H9 (cell line): Measurements from ENCODE around the gene GBP5. TPM values are rescaled to one million over a fixed set of nuclear protein-coding genes. Genes with fewer than 3 reads are reported as not detected.

Source experiments
- DNase-seq: peaks from one replicate; pipeline ENCODE4 v3.0.0-alpha.2; 2017
- H2AFZ ChIP-seq: one replicate; pipeline ENCODE4 v1.6.1; 2013; ENCODE audit warnings: mild to moderate bottlenecking, low read length, control low read depth, moderate library complexity
- H2AK5ac ChIP-seq: 2 replicates; pipeline ENCODE4 v1.6.1; 2013; ENCODE audit warnings: low read length, control low read depth, mixed read lengths; ENCODE audit not compliant: insufficient read length
- H2BK120ac ChIP-seq: one replicate; pipeline ENCODE4 v1.6.1; 2013; ENCODE audit warnings: low read depth, mild to moderate bottlenecking, low read length, control low read depth, inconsistent platforms; ENCODE audit not compliant: poor library complexity, severe bottlenecking
- H2BK12ac ChIP-seq: 2 replicates; pipeline ENCODE4 v1.6.1; 2013; ENCODE audit warnings: low read length, control low read depth, mixed read lengths, low read depth; ENCODE audit not compliant: insufficient read length
- H2BK15ac ChIP-seq: 2 replicates; pipeline ENCODE4 v1.6.1; 2013; ENCODE audit warnings: low read depth, low read length, control low read depth
- H2BK20ac ChIP-seq: one replicate; pipeline ENCODE4 v1.6.1; 2013; ENCODE audit warnings: low read depth, mild to moderate bottlenecking, low read length, control low read depth, inconsistent platforms; ENCODE audit not compliant: poor library complexity, severe bottlenecking
- H2BK5ac ChIP-seq: 2 replicates; pipeline ENCODE4 v1.6.1; 2013; ENCODE audit warnings: low read length, control low read depth, mixed read lengths; ENCODE audit not compliant: insufficient read length
- H3K14ac ChIP-seq: 2 replicates; pipeline ENCODE4 v1.6.1; 2013; ENCODE audit warnings: low read length, control low read depth; ENCODE audit not compliant: insufficient read depth
- H3K18ac ChIP-seq: 2 replicates; pipeline ENCODE4 v1.6.1; 2013; ENCODE audit warnings: low read depth, mild to moderate bottlenecking, mixed read lengths, low read length, control low read depth; ENCODE audit not compliant: insufficient read length
- H3K23ac ChIP-seq: 2 replicates; pipeline ENCODE4 v1.6.1; 2013; ENCODE audit warnings: low read length, control low read depth, mixed read lengths, low read depth; ENCODE audit not compliant: insufficient read length
- H3K23me2 ChIP-seq: 2 replicates; pipeline ENCODE4 v1.6.1; 2013; ENCODE audit warnings: low read depth, mild to moderate bottlenecking, mixed read lengths, low read length, control low read depth; ENCODE audit not compliant: insufficient read length, poor library complexity, severe bottlenecking
- H3K27ac ChIP-seq: 2 replicates; pipeline ENCODE4 v1.5.1; 2013; ENCODE audit warnings: low read length, control low read depth, mixed read lengths, low read depth; ENCODE audit not compliant: insufficient read length
- H3K27me3 ChIP-seq: 2 replicates; pipeline ENCODE4 v1.6.1; 2013; ENCODE audit warnings: low read length, control low read depth, inconsistent platforms; ENCODE audit not compliant: insufficient read depth
- H3K4ac ChIP-seq: 2 replicates; pipeline ENCODE4 v1.6.1; 2013; ENCODE audit warnings: low read depth, mild to moderate bottlenecking, control low read depth, inconsistent platforms, low read length, moderate library complexity
- H3K4me1 ChIP-seq: 2 replicates; pipeline ENCODE4 v1.6.1; 2013; ENCODE audit warnings: low read length, control low read depth, inconsistent platforms; ENCODE audit not compliant: insufficient read depth
- H3K4me2 ChIP-seq: 2 replicates; pipeline ENCODE4 v1.6.1; 2013; ENCODE audit warnings: low read length, control low read depth, mixed read lengths; ENCODE audit not compliant: insufficient read length, insufficient read depth
- H3K56ac ChIP-seq: 2 replicates; pipeline ENCODE4 v1.6.1; 2013; ENCODE audit warnings: low read depth, mild to moderate bottlenecking, mixed read lengths, low read length, control low read depth; ENCODE audit not compliant: insufficient read length
- H3K79me1 ChIP-seq: 2 replicates; pipeline ENCODE4 v1.6.1; 2013; ENCODE audit warnings: low read depth, mild to moderate bottlenecking, moderate library complexity, low read length, control low read depth, inconsistent platforms; ENCODE audit not compliant: insufficient read depth, poor library complexity, severe bottlenecking
- H3K79me2 ChIP-seq: 2 replicates; pipeline ENCODE4 v1.6.1; 2013; ENCODE audit warnings: low read length, control low read depth, inconsistent platforms; ENCODE audit not compliant: insufficient read depth
- H3K9ac ChIP-seq: 2 replicates; pipeline ENCODE4 v1.6.1; 2013; ENCODE audit warnings: low read length, control low read depth, mixed read lengths; ENCODE audit not compliant: insufficient read length; ENCODE audit errors: extremely low read depth
- H3K9me3 ChIP-seq: one replicate; pipeline ENCODE4 v1.6.1; 2013; ENCODE audit warnings: low read depth, low read length, inconsistent platforms; ENCODE audit not compliant: control insufficient read depth
- H3T11ph ChIP-seq: one replicate; pipeline ENCODE4 v1.6.1; 2013; ENCODE audit warnings: mild to moderate bottlenecking, low read length, control low read depth, inconsistent platforms
- H4K20me1 ChIP-seq: one replicate; pipeline ENCODE4 v1.6.1; 2013; ENCODE audit not compliant: control insufficient read depth, insufficient read length, insufficient read depth
- H4K5ac ChIP-seq: 2 replicates; pipeline ENCODE4 v1.6.1; 2013; ENCODE audit warnings: low read depth, mild to moderate bottlenecking, mixed read lengths, low read length, control low read depth; ENCODE audit not compliant: insufficient read length
- H4K8ac ChIP-seq: replicated peaks from 2 replicates; pipeline ENCODE4 v1.6.1; 2013; ENCODE audit warnings: low read length, control low read depth, mixed read lengths, low read depth; ENCODE audit not compliant: insufficient read length
- H4K91ac ChIP-seq: 2 replicates; pipeline ENCODE4 v1.6.1; 2013; ENCODE audit warnings: low read depth, mild to moderate bottlenecking, moderate library complexity, mixed read lengths, low read length, control low read depth; ENCODE audit not compliant: insufficient read length
- H3K27ac Mint-ChIP-seq, 3 experiments: 2 replicates in 2 of 3; 3 replicates in 1 of 3; pipeline ENCODE4 v1.8.0; 2020 to 2021; ENCODE audit warnings: mixed read lengths in 3 of 3, mild to moderate bottlenecking in 1 of 3, moderate library complexity in 1 of 3
- H3K27me3 Mint-ChIP-seq: 2 replicates; pipeline ENCODE4 v1.8.0; 2021; ENCODE audit warnings: low read depth, mild to moderate bottlenecking, moderate library complexity, mixed read lengths
- H3K36me3 Mint-ChIP-seq, 3 experiments: 2 replicates in 2 of 3; 3 replicates in 1 of 3; pipeline ENCODE4 v1.8.0; 2020 to 2021; ENCODE audit warnings: low read depth in 3 of 3, mixed read lengths in 3 of 3; ENCODE audit not compliant: insufficient read depth in 1 of 3
- H3K4me1 Mint-ChIP-seq, 2 experiments: 2 replicates each; pipeline ENCODE4 v1.8.0; 2020; ENCODE audit warnings: mixed read lengths in 2 of 2
- H3K4me3 Mint-ChIP-seq, 2 experiments: 2 replicates in 1 of 2; 3 replicates in 1 of 2; pipeline ENCODE4 v1.8.0; 2020 to 2021; ENCODE audit warnings: mild to moderate bottlenecking in 2 of 2, mixed read lengths in 2 of 2, moderate library complexity in 1 of 2
- H3K9me3 Mint-ChIP-seq, 2 experiments: 2 replicates in 1 of 2; 3 replicates in 1 of 2; pipeline ENCODE4 v1.8.0; 2020; ENCODE audit warnings: mild to moderate bottlenecking in 2 of 2, mixed read lengths in 2 of 2, moderate library complexity in 1 of 2
- whole genome bisulfite sequencing: extraction: QIAGEN DNeasy Blood & Tissue Kit; methylation state at CpG from one replicate; pipeline ENCODE4 v1.1.7; 2013; ENCODE audit warnings: missing lambda C conversion rate, low lambda C conversion rate, mixed read lengths; ENCODE audit not compliant: insufficient read length; ENCODE audit errors: extremely low coverage; 5-methylcytosine and 5-hydroxymethylcytosine counted together
- total RNA-seq: library from RNA; stranded (reverse); gene quantifications from 2 replicates; pipeline ENCODE4 v1.2.1, GENCODE V29; 2021
- TF ChIP-seq, protein P1 (sequence below): fragments of 200-600 bp; sonication (generic); conservative IDR thresholded peaks from 3 replicates; pipeline ENCODE4 v1.8.0; 2021; ENCODE audit warnings: antibody characterized with exemption, mild to moderate bottlenecking

GBP5 gene
- total RNA-seq, 1 experiment from 2014 or later = not detected

DNA sequence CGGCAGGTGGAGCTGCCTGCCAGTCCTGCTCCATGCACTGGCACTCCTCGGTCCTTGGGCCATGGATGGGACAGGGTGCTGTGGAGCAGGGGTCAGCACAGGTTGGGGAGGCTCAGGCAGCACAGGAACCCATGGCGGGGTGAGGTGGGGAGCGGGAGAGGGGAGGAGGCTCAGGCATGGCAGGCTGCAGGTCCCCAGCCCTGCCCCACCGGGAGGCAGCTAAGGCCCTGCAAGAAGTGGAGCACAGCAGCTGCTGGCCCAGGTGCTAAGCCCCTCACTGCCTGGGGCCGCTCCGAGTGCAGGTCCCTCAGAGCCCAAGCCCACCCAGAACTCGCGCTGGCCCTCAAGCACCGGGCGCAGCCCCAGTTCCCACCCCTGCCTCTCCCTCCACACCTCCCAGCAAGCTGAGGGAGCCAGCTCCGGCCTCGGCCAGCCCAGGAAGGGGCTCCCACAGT, 691 bp upstream of the GBP5 start:
- Histone ChIP-seq H3K56ac (no peak overlapping the region), H3T11ph (no peak overlapping the region), H3K79me1 (no peaks in the 10 kb centered on the region), H3K14ac (no peak overlapping the region), H3K9ac (no peak overlapping the region), H2BK12ac (no peak overlapping the region), H2AK5ac (no peak overlapping the region), H3K27me3 (no peaks in the 10 kb centered on the region), H4K5ac (no peak overlapping the region), H4K8ac (no peak overlapping the region), H2BK15ac (no peak overlapping the region), H3K23ac (no peak overlapping the region), H2AFZ (no peak overlapping the region), H2BK120ac (no peak overlapping the region), H4K91ac (no peak overlapping the region), H2BK20ac (no peak overlapping the region), H3K18ac (no peak overlapping the region), H2BK5ac (no peak overlapping the region), H3K4me1 (no peaks in the 10 kb centered on the region), H3K23me2 (peaks cover 5% of the 10 kb centered on the region), H4K20me1 (no peaks in the 10 kb centered on the region), H3K9me3 (no peaks in the 10 kb centered on the region), H3K27ac (no peak overlapping the region), H3K4ac (no peak overlapping the region), H3K4me2 (no peak overlapping the region), H3K79me2 (no peaks in the 10 kb centered on the region)
- H3K27ac Mint-ChIP-seq = no peak overlapping the region
- H3K4me3 Mint-ChIP-seq = no peak overlapping the region
- TF ChIP-seq, protein P1, sequence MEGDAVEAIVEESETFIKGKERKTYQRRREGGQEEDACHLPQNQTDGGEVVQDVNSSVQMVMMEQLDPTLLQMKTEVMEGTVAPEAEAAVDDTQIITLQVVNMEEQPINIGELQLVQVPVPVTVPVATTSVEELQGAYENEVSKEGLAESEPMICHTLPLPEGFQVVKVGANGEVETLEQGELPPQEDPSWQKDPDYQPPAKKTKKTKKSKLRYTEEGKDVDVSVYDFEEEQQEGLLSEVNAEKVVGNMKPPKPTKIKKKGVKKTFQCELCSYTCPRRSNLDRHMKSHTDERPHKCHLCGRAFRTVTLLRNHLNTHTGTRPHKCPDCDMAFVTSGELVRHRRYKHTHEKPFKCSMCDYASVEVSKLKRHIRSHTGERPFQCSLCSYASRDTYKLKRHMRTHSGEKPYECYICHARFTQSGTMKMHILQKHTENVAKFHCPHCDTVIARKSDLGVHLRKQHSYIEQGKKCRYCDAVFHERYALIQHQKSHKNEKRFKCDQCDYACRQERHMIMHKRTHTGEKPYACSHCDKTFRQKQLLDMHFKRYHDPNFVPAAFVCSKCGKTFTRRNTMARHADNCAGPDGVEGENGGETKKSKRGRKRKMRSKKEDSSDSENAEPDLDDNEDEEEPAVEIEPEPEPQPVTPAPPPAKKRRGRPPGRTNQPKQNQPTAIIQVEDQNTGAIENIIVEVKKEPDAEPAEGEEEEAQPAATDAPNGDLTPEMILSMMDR = no peak
- peaks cover 0 to 4% of the 10 kb centered on the region in 2 experiments; a peak in 2 of 5 replicates for H3K9me3 Mint-ChIP-seq
- DNase-seq = no peak
- no peaks in the 10 kb centered on the region; a peak in 2 of 7 replicates for H3K36me3 Mint-ChIP-seq
- H3K27me3 Mint-ChIP-seq = peaks cover 3% of the 10 kb centered on the region
- WGBS = no CpG with 5 or more reads among the region's 13 CpGs
- no peaks in the 10 kb centered on the region for H3K4me1 Mint-ChIP-seq
